B cell (primary cell): ENCODE results near the gene DAPP1. TPM values are rescaled to one million over a fixed set of nuclear protein-coding genes. Genes with fewer than 3 reads are reported as not detected.
A peak's percentile ranks its signal among the peaks of the same experiment; 100 is the strongest.

Experiments
- ATAC-seq: fragments of 200-7000 bp; cut with Tn5 transposase; one replicate; pipeline ENCODE4 v1.10.0; 2021; ENCODE audit warnings: low read depth, mild to moderate bottlenecking, moderate number of reproducible peaks, moderate library complexity
- CTCF ChIA-PET: fragments of 350-600 bp; sonication (Branson Sonifier 250); formaldehyde crosslinking; loops from one replicate; lab custom pipeline; 2021; ENCODE audit warnings: antibody characterized with exemption, inconsistent platforms; lab: Charles Lee
- POLR2A ChIA-PET: fragments of 350-600 bp; sonication (Branson Sonifier 250); formaldehyde crosslinking; loops from one replicate; lab custom pipeline; 2021; ENCODE audit warnings: antibody characterized with exemption; lab: Charles Lee
- DNase-seq: peaks from one replicate; pipeline ENCODE4 v3.0.0; 2013
- H2AFZ ChIP-seq: 2 replicates; pipeline ENCODE4 v1.6.1; 2012; ENCODE audit warnings: mild to moderate bottlenecking, low read depth, low read length; ENCODE audit not compliant: insufficient read depth, poor library complexity, severe bottlenecking
- H3K27ac ChIP-seq, 2 donors: 1 replicate in 1 of 2; 2 replicates in 1 of 2; pipeline ENCODE4 v1.5.1; 2012 to 2013; ENCODE audit warnings: low read length in 2 of 2, mild to moderate bottlenecking in 2 of 2, moderate library complexity in 1 of 2
- H3K27me3 ChIP-seq, 4 experiments: fragments of 200-600 bp in 1 of 4; sonication (generic) in 1 of 4; replicated peaks in 1 of 4; 1 replicate in 2 of 4; 2 replicates in 2 of 4; pipeline versions ENCODE4 v1.6.1 to v1.7.0; 2013 to 2016; ENCODE audit warnings: low read length in 3 of 4, mild to moderate bottlenecking in 2 of 4, mixed read lengths in 1 of 4, moderate library complexity in 1 of 4; ENCODE audit not compliant: insufficient read depth in 4 of 4, control insufficient read depth in 3 of 4; ENCODE audit errors: control extremely low read depth in 1 of 4
- H3K36me3 ChIP-seq, 2 experiments: replicated peaks in 1 of 2; 1 replicate in 1 of 2; 2 replicates in 1 of 2; pipeline versions ENCODE4 v1.6.1 to v1.7.1; 2013; ENCODE audit warnings: low read length in 1 of 2; ENCODE audit not compliant: insufficient read depth in 2 of 2, control insufficient read depth in 1 of 2; ENCODE audit errors: control extremely low read depth in 1 of 2, extremely low read depth in 1 of 2
- H3K4me1 ChIP-seq, 2 donors: fragments of 200-600 bp in 1 of 2; sonication (generic) in 1 of 2; 1 replicate in 1 of 2; 2 replicates in 1 of 2; pipeline versions ENCODE4 v1.5.1 to v1.6.1; 2013 to 2017; ENCODE audit warnings: low read length in 2 of 2; ENCODE audit not compliant: control insufficient read depth in 2 of 2, insufficient read depth in 2 of 2
- H3K4me2 ChIP-seq: replicated peaks from 2 replicates; pipeline ENCODE3; 2012; ENCODE audit warnings: mild to moderate bottlenecking, low read depth, low read length; ENCODE audit not compliant: poor library complexity, severe bottlenecking
- H3K4me3 ChIP-seq, 5 experiments: fragments of 200-600 bp in 1 of 5; sonication (generic) in 1 of 5; 1 replicate in 3 of 5; 2 replicates in 2 of 5; pipeline versions ENCODE4 v1.5.1 to v1.7.0; 2011 to 2016; ENCODE audit warnings: low read length in 4 of 5, mild to moderate bottlenecking in 4 of 5, low read depth in 2 of 5, control low read depth in 1 of 5, moderate library complexity in 1 of 5; ENCODE audit not compliant: insufficient read depth in 1 of 5; ENCODE audit errors: control extremely low read depth in 1 of 5, extremely low read depth in 1 of 5
- H3K79me2 ChIP-seq: fragments of 200-600 bp; sonication (generic); one replicate; pipeline ENCODE4 v1.6.0; 2016; ENCODE audit warnings: low read length; ENCODE audit not compliant: control insufficient read depth, insufficient read depth
- H3K9ac ChIP-seq: fragments of 200-600 bp; sonication (generic); 2 replicates; pipeline ENCODE4 v1.6.1; 2017; ENCODE audit warnings: mild to moderate bottlenecking, low read length, moderate library complexity
- H3K9me3 ChIP-seq, 3 donors: one replicate each; pipeline versions ENCODE4 v1.6.1 to v1.7.1; 2013; ENCODE audit warnings: low read length in 2 of 3; ENCODE audit not compliant: control insufficient read depth in 2 of 3, insufficient read depth in 1 of 3; ENCODE audit errors: control extremely low read depth in 1 of 3
- H4K20me1 ChIP-seq: 2 replicates; pipeline ENCODE4 v1.6.0; 2012; ENCODE audit warnings: mild to moderate bottlenecking, low read length; ENCODE audit not compliant: insufficient read depth, control insufficient read depth, poor library complexity, severe bottlenecking
- H3K27ac Mint-ChIP-seq: one replicate; pipeline ENCODE4 v1.8.0; 2021; ENCODE audit warnings: mixed read lengths
- H3K27me3 Mint-ChIP-seq: one replicate; pipeline ENCODE4 v1.8.0; 2021; ENCODE audit warnings: mixed read lengths
- H3K4me1 Mint-ChIP-seq: one replicate; pipeline ENCODE4 v1.8.0; 2021; ENCODE audit warnings: mixed read lengths
- H3K4me3 Mint-ChIP-seq: one replicate; pipeline ENCODE4 v1.8.0; 2021; ENCODE audit warnings: mixed read lengths
- H3K9me3 Mint-ChIP-seq: one replicate; pipeline ENCODE4 v1.8.0; 2022; ENCODE audit warnings: mixed read lengths; ENCODE audit not compliant: insufficient read depth
- EZH2 ChIP-seq: IDR thresholded peaks from 2 replicates; pipeline ENCODE4 v1.6.1; 2012; ENCODE audit warnings: borderline replicate concordance, low read depth, mild to moderate bottlenecking, moderate library complexity, low read length; ENCODE audit not compliant: insufficient read depth, poor library complexity, severe bottlenecking
- WGBS: methylation state at CpG from one replicate; pipeline ENCODE4 v1.1.5; 2013; ENCODE audit warnings: missing lambda C conversion rate; ENCODE audit not compliant: insufficient coverage; 5-methylcytosine and 5-hydroxymethylcytosine counted together
- intact Hi-C: fragments of 100-400 bp; cut with micrococcal nuclease; formaldehyde crosslinking; loops from one replicate; pipeline ENCODE4 v1.10.0; 2022
- polyA plus RNA-seq: library from polyadenylated mRNA; depleted of rRNA; stranded (reverse); fragments of >200 nt; gene quantifications from 2 replicates; pipeline ENCODE4 v1.2.3, GENCODE V29; 2012
- total RNA-seq, 2 donors: library from RNA; stranded (reverse); fragments of 120-200 nt in 1 of 2; gene quantifications; 1 replicate in 1 of 2; 2 replicates in 1 of 2; pipeline versions ENCODE4 v1.2.3 to v1.2.4, GENCODE V29; 2013 to 2022
- TF ChIP-seq, protein P1 (sequence below): fragments of 200-600 bp; IDR thresholded peaks from one replicate; pipeline ENCODE4 v1.8.0; 2022; ENCODE audit warnings: antibody characterized with exemption, mild to moderate bottlenecking

DAPP1 gene
- total and polyA plus RNA-seq, 2 donors (not counting 1 experiment from before 2014, with no cell fraction given): 82.5 to 166 TPM

DNA sequence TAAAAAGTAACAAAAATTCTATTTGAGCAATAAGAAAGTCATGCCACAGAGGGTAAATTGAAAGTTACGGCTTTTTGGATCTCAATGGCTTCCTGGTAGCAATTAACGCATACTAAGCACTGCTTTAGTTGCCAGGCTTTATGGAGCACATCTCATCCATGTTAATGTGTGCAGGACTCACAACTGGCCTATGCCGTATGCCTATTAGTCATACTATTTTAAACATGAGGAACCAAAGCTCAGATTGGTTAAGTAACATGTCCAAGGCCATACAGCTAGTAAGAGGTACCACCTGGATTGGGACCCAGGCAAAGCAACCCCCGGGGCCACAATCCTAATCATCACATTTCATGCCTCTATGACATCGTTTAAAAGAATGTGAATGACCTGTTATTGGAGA is 17.1 kb downstream of the DAPP1 start:
- Mint-ChIP-seq H3K4me3 (no peak overlapping the region), H3K27ac (no peak overlapping the region), H3K9me3 (no peaks in the 10 kb centered on the region), H3K27me3 (no peaks in the 10 kb centered on the region), H3K4me1 (peaks cover 43% of the 10 kb centered on the region)
- H4K20me1 ChIP-seq: peaks cover 92% of the 10 kb centered on the region
- ChIA-PET POLR2A (no interaction called here), CTCF (interaction anchor here (1.0 to 1.6 kb wide), 2 partner anchors 16 to 22 kb away, joined by 3 to 4 read pairs; no protein-coding TSS in a partner anchor)
- H3K27me3 ChIP-seq: no peaks in the 10 kb centered on the region
- ATAC-seq: no peak
- H3K9ac ChIP-seq: no peak overlapping the region
- no peaks in the 10 kb centered on the region for H3K9me3 ChIP-seq
- no peak for DNase-seq
- no peak overlapping the region for H2AFZ ChIP-seq
- 100% methylated on average over 3 of the region's 5 CpGs for WGBS
- H3K79me2 ChIP-seq: peaks cover 96% of the 10 kb centered on the region
- no peak overlapping the region for H3K4me3 ChIP-seq
- TF ChIP-seq, protein P1, sequence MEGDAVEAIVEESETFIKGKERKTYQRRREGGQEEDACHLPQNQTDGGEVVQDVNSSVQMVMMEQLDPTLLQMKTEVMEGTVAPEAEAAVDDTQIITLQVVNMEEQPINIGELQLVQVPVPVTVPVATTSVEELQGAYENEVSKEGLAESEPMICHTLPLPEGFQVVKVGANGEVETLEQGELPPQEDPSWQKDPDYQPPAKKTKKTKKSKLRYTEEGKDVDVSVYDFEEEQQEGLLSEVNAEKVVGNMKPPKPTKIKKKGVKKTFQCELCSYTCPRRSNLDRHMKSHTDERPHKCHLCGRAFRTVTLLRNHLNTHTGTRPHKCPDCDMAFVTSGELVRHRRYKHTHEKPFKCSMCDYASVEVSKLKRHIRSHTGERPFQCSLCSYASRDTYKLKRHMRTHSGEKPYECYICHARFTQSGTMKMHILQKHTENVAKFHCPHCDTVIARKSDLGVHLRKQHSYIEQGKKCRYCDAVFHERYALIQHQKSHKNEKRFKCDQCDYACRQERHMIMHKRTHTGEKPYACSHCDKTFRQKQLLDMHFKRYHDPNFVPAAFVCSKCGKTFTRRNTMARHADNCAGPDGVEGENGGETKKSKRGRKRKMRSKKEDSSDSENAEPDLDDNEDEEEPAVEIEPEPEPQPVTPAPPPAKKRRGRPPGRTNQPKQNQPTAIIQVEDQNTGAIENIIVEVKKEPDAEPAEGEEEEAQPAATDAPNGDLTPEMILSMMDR: no peak
- TF ChIP-seq EZH2: no peak
- peaks cover 0 to 16% of the 10 kb centered on the region in 2 donors for H3K4me1 ChIP-seq
- peaks cover 3 to 57% of the 10 kb centered on the region in 2 experiments for H3K36me3 ChIP-seq
- intact Hi-C loops: no loop called here
- H3K4me2 ChIP-seq: no peak overlapping the region
- peak overlapping the region in 1 of 2 donors; percentile 36 for H3K27ac ChIP-seq

DNA sequence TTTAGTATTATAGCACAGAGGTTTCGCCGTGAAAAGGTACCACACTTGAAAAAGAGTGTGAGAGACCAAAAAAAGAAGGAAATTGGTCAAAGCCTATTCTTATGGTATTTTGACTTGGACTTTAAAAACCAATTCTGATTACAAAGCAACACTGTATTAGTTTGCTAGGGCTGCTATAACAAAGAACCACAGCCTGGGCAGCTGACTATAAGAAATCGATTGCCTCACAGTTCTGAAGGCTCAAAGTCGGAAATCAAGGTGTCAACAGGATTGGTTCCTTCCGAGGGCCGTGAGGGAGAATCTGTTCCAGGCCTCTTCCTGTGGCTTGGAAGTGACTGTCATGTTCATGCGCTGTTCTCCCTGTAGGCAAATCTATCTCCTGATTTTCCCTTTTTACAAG is 17.9 kb downstream of the DAPP1 start:
- no peak overlapping the region for H3K4me3 Mint-ChIP-seq
- 100% methylated on average over 4 of the region's 7 CpGs for WGBS
- peaks cover 0 to 15% of the 10 kb centered on the region in 2 donors for H3K4me1 ChIP-seq
- intact Hi-C loops: no loop called here
- no peak overlapping the region for H3K4me2 ChIP-seq
- ChIA-PET POLR2A (no interaction called here), CTCF (no interaction called here)
- no peak overlapping the region for H3K9ac ChIP-seq
- H3K9me3 ChIP-seq: no peaks in the 10 kb centered on the region
- H4K20me1 ChIP-seq: peaks cover 92% of the 10 kb centered on the region
- ATAC-seq: no peak
- no peaks in the 10 kb centered on the region for H3K27me3 ChIP-seq
- no peak overlapping the region for H3K27ac Mint-ChIP-seq
- peaks cover 43% of the 10 kb centered on the region for H3K4me1 Mint-ChIP-seq
- no peak overlapping the region for H2AFZ ChIP-seq
- no peaks in the 10 kb centered on the region for H3K27me3 Mint-ChIP-seq
- DNase-seq: no peak
- peaks cover 94% of the 10 kb centered on the region for H3K79me2 ChIP-seq
- TF ChIP-seq, protein P1: no peak
- TF ChIP-seq EZH2: no peak
- H3K9me3 Mint-ChIP-seq: no peaks in the 10 kb centered on the region
- H3K4me3 ChIP-seq: no peak overlapping the region
- H3K36me3 ChIP-seq: peaks cover 3 to 64% of the 10 kb centered on the region in 2 experiments
- no peak overlapping the region for H3K27ac ChIP-seq
